HG02885 (cell line): Measurements from ENCODE around the gene SCOC.

Experiments used
- ATAC-seq: cut with Tn5 transposase; IDR thresholded peaks from one replicate; pipeline ENCODE4 v1.9.1; 2021; ENCODE audit warnings: mild to moderate bottlenecking; ENCODE audit not compliant: unreplicated experiment, poor library complexity

The SCOC gene

DNA sequence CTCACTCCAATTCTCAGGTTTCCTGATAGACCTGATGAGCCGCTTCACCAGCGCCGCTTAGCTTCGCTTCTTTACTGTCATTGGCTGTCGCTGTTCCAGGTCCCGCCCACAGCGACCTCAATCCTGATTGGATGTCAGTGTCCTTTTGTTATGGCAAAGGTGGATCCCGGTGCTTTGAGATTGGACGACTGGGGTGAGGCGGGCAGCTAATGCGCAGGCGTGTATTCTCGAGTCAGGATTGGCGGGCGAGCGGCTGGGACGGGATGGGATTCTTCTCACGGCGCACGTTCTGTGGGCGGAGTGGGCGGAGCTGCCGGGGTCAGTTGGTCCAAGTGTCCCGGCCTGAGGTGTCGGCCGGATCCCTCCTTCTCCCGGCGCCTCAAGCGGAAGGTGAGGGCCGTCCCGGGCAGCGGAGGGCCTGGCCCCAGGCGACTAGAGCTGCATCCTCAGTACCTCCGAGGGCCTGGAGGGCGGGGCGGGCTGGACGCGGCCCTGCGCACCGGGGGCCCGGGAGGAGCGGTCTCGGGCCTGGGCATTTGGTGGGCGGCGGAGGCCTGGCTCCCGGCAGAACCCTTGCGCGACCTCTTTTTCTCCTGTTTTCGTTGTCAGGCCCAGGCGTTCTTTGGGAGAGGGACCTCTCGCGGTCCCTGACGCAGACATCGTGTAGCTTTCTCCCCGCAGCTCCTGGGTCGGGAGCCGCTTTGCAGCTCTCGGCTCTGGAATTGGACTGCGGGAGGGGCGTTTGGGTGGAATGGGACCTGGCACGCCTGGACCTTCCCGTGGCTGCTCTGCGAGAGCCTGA lies at the start of gene SCOC:
TSS of gene SCOC (plus strand) at position 319 of the 802 bp plus-strand sequence. CDS start 5,525 bp downstream, outside the sequence.
- ATAC-seq, result peak; percentile 92

DNA sequence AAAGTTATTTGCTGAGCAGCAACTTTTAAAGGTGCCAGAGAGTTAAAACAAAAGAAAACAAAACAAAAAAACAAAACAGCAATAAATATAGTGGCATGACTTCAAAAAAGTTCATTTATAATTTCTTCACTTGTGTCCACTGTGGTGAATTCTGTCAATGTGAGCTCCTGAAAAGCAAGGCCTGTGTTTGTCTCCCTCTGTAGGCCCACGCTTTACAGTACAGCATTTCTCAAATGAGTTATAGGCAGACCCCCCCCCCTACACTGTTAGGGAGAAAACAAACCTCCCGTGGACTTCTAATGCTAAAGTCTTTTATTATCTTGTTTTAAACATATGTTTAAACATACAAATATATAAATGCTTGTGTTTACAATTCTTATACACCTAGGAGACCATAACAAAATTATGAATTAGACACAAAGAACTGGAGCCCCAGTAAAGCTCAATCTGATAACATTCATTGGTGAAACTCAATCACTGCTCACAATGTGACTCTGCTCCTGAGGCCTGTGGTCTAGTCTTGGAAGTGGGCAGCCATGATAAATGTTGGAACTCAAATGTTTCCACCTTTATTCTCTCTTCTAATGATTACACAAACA lies 47.0 kb upstream of the SCOC start:
- ATAC-seq, result no peak

DNA sequence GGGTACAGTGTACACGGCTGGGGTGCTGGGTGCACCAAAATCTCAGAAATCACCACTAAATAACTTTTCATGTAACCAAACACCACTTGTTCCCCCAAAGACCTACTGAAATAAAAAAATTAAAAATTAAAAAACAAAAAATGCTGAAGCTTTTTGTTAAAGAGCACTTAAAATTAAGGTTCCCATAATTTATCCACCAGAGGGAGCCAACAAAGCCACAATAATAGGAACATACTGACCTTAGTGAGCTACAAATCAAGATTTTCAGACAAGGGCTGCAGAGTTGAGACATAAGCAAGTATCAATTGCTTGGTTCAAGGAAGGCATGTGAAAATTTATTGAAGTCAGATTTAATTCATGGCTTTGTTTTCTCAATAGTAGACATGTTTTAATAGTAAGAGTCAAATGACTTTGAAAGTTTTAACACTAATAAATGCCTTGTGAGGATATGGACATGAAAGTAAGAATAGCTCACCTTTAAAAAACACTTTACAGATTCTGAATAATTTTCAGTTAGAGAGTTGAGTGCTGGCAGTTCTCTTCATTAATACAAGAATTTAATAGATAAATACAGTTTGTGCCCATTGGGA lies 43.0 kb upstream of the SCOC start:
- ATAC-seq, result no peak

GRCh38 chr4:140331245-140331644 lies 42.2 kb upstream of the SCOC start:
- ATAC-seq, result no peak

DNA sequence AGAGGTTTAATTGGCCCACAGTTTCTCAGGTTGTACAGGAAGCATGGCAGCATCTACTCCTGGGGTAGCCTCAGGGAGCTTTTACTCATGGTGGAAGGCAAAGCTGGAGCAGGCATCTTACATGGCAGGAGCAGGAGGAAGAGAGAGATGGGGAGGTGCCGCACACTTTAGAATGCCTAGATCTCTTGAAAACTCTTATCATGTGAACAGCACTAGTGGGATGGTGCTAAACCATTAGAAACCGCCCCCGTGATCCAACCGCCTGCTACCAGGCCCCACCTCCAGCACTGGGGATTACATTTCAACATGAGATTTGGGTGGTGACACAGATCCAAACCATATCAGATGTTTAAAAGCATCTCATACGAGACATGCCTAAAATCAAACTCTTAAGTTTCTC lies 41.6 kb upstream of the SCOC start:
- ATAC-seq, result no peak

DNA sequence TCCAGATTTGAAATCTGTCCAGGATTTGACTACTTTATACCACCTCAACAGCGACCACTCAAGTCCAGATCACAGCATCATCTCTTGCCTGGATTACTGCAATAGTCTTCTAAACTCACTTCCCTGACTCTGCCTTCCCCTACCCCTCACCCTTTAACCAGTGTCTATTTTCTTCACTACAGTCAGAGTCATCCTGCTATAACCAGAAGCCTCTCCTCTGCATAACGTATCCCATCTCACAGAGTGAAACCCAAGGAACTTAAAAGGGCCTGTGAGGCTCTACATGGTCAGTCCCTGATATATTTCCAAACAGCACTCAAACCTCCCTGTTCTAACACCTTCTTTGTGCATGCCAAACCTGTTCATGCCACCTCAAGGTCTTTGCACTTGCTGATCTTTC lies 40.7 kb upstream of the SCOC start:
- no peak for ATAC-seq

- ATAC-seq, result no peak
Measured at GRCh38 chr4:140333523-140333922, 39.9 kb upstream of the SCOC start.

GRCh38 chr4:140335076-140335475 lies 38.4 kb upstream of the SCOC start:
- no peak for ATAC-seq

- ATAC-seq, result no peak
Measured at GRCh38 chr4:140336730-140337129, 36.7 kb upstream of the SCOC start.

- ATAC-seq, result no peak
Measured at GRCh38 chr4:140342620-140343019, 30.8 kb upstream of the SCOC start.

DNA sequence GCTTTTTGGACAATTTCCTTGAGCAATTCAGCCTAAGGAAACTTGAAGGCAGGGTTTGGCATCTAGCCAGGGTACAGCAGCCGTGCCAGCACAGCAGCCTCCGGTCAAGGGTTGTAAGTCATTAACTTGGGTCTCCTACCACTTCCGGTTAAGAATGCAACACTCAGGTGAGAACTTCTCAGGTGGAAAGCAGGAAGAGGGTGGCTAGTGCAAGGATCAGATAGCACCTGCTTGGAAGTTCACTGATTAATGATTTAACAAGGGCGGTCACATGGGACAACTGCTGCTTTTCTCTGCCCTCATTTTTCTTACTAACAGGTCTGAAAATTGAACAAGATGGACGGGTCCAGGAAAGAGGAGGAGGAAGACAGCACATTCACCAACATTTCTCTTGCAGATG lies 30.1 kb upstream of the SCOC start:
- ATAC-seq, result no peak

DNA sequence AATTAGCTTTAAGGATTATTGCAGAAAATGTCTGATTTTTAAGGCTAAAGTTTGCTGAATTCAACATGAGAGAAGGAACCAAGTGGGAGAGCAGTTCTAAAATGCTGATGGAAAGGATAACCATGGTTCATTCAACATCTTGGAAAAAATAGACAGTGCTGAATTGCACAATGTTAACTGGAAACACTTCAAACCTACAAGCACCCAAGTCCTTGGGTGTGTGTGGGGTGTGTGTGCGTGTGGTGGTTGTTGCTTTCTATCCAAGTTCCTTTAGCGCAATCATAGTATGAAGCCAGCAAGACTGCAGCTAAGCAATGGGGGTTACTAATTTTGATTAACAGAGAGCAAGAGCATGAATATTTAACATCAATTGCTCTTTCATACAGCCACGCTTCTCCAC lies 29.3 kb upstream of the SCOC start:
- ATAC-seq, result no peak

- no peak for ATAC-seq
Measured at GRCh38 chr4:140344621-140345020, 28.8 kb upstream of the SCOC start.

- no peak for ATAC-seq
Measured at GRCh38 chr4:140346136-140346535, 27.3 kb upstream of the SCOC start.

DNA sequence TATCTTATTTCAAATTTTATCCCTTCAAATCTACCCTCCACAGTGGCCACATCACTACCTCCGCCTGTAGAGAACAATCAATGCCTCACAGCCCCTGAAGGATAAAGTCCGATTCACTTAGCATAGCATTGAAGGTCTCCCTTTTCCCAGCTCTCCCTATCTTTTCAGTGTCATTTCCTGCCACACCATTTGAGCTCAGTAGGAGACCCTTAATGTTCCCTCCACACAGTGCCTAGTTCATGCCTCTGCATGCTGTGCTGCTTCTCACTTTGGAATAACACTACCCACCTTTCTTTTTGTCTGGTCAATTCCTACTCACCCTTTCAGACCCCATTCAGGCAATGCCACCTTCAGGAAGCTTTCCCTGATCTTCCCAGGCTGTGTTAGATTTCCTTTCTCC lies 23.6 kb upstream of the SCOC start:
- no peak for ATAC-seq

DNA sequence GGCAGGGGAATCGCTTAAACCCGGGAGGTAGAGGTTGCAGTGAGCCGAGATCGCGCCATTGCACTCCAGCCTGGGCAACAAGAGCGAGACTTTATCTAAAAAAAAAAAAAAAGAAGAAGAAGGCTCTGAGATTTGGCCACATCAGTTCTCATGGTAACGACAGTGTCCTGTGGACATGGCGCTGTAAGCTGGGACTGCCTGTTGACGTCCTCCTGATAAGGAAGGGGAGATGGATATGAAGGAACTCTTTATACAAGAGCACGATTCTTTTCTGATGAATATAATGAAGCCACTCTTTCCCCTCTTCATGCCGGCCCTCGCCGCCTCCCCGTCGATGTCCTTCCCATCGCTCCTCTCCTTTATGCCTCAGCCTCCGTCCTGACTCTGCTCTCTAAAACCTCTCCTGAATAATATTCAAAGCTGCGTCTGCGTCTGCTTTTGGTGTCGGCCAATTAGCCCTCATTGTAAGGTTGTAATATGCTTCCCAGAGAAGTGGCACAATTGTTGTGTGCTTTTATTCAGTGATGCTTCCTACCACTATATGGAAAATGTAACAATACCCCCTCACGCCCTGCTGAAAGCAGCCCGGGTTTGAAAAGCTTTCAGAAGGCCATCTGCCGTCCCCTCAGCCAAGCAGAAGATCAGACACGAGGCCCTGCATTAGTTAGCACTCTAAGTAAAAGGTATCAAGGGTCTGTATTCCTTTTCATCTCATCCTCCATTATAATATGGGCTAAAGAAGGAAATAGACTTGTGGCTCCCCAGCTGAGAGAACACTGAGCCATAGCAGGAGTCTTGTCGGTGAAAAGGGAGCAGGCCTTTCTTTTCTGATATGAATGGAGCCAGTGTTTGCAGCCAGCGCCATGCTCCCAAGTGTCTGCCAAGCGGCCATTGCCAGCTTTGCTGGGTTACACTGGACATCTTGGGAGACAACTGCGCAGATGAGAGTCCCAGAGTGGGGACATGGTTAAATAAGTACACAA lies 22.1 kb upstream of the SCOC start:
- ATAC-seq, result no peak

DNA sequence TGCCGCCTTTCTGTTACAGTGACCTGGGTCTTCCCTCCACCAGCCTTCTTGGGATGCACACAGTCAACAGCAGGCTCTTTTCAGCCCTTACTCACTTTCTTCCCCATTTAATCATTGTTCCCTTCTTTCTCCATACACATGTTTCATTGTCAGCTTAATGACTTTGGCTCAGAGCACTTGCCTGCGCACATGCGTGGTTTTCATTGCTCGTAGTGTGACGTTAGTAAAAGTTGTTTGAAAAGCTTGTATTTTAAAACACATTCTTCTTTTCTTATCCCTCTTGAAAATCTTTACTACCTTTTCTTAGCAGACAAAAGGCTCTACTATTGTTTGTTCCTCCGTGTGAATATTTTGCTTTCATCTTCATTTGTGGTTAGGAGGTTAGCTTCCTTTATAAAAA lies 19.7 kb upstream of the SCOC start:
- ATAC-seq, result no peak

- no peak for ATAC-seq
Measured at GRCh38 chr4:140355288-140355687, 18.2 kb upstream of the SCOC start.

- ATAC-seq, result no peak
Measured at GRCh38 chr4:140357868-140358267, 15.6 kb upstream of the SCOC start.

GRCh38 chr4:140358281-140358680 lies 15.2 kb upstream of the SCOC start:
- no peak for ATAC-seq
